Esophagus squamous epithelium (tissue), 5 donors: ENCODE data around the gene BCL2. TPM values are rescaled to one million over a fixed set of nuclear protein-coding genes. Genes with fewer than 3 reads are reported as not detected.

ENCODE experiments used
- DNase-seq: peaks from one replicate; lab custom pipeline; 2025; lab: John Stamatoyannopoulos, UW
- H3K27ac ChIP-seq, 4 donors: fragments of 200-600 bp; sonication (generic); one replicate each; pipeline ENCODE4 v1.5.1; 2016 to 2019; ENCODE audit warnings: mild to moderate bottlenecking in 1 of 4
- H3K27me3 ChIP-seq, 4 donors: fragments of 200-600 bp; sonication (generic); 1 replicate in 3 of 4; 2 replicates in 1 of 4; pipeline versions ENCODE4 v1.5.1 to v1.6.0; 2017 to 2021; ENCODE audit warnings: antibody characterized with exemption in 1 of 4
- H3K36me3 ChIP-seq, 3 donors: fragments of 200-600 bp; sonication (generic); one replicate each; pipeline ENCODE4 v1.5.1; 2016 to 2019
- H3K4me1 ChIP-seq, 3 donors: fragments of 200-600 bp; sonication (generic); one replicate each; pipeline ENCODE4 v1.5.1; 2017 to 2019
- H3K4me3 ChIP-seq, 4 donors: fragments of 200-600 bp; sonication (generic); 1 replicate in 3 of 4; 2 replicates in 1 of 4; pipeline ENCODE4 v1.5.1; 2016 to 2019; ENCODE audit warnings: mild to moderate bottlenecking in 2 of 4, moderate library complexity in 1 of 4
- H3K9me3 ChIP-seq, 3 donors: fragments of 200-600 bp; sonication (generic); one replicate each; pipeline ENCODE4 v1.5.1; 2016 to 2019
- POLR2A ChIP-seq, 4 donors: fragments of 450-650 bp; IDR thresholded peaks; one replicate each; pipeline ENCODE4 v1.6.1; 2017; ENCODE audit warnings: antibody characterized with exemption in 4 of 4, mild to moderate bottlenecking in 4 of 4, moderate library complexity in 3 of 4
- WGBS, 2 donors: methylation state at CpG; one replicate each; pipeline ENCODE4 v1.1.5; 2018; 5-methylcytosine and 5-hydroxymethylcytosine counted together
- intact Hi-C: fragments of 100-400 bp; cut with DNase I; formaldehyde crosslinking; loops from one replicate; pipeline ENCODE4 v1.15.0; 2022
- total RNA-seq, 4 donors: library from RNA; depleted of rRNA; stranded (reverse); fragments of >200 nt; gene quantifications; one replicate each; pipeline ENCODE4 v1.1.0, GENCODE V29; 2016
- TF ChIP-seq, protein P1 (sequence below), 6 experiments: fragments of 450-650 bp in 4 of 6; fragments of 200-600 bp in 2 of 6; sonication (generic) in 2 of 6; IDR thresholded peaks; one replicate each; pipeline ENCODE4 v1.5.1; 2016 to 2019; ENCODE audit warnings: antibody characterized with exemption in 6 of 6, mild to moderate bottlenecking in 4 of 6, moderate library complexity in 4 of 6
- donor health status: DM: yes; HTN: yes; CAD: no.

The BCL2 gene
- total RNA-seq, 4 donors from 2014 or later, result 3.1 to 17.4 (median 4.2) TPM

DNA sequence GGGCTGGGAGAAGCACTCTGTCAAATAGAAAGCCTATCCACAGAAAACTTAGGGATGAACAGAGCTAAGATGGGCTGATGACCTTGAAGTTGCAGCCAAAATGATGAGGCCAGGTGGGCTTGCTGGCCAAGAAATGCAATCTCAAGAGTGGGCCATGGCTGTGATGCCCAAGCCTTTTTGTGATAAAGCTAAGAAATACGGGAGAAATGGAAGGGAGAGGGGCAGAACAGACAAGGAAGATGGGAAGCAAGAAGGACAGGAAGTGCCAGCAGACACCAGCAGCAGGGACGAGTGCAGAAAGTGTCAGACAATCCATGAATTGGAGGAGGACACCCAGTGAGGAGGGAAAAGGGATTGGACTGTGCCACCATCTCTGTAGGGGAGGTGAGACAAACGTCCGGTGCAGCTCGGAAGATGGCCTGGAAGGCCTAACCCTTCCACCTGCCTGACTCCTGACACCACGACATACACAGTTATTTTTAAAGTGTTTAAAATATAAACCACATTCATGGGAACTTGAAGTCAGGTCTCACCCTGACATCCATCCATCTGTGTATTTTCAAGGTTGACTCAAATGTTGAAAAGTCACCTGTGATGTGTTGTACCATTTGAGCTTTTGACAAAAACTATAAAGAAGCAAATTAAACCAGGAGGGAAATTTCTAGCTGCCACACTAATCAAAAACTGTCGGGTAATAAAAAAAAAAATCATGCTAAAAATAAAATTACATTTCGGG is 105.5 kb downstream of the BCL2 start:
- WGBS, 2 donors, result 73 to 84% methylated on average over 8 of the region's 8 CpGs
- Histone ChIP-seq H3K9me3 (no peaks in the 10 kb centered on the region), H3K4me1 (peaks cover 0 to 8% (median 0%) of the 10 kb centered on the region in 3 donors), H3K4me3 (no peak overlapping the region), H3K27ac (peak overlapping the region in 1 of 4 donors; percentile 42), H3K27me3 (no peaks in the 10 kb centered on the region), H3K36me3 (no peaks in the 10 kb centered on the region)
- intact Hi-C loops, result no loop called here
- no peak for TF ChIP-seq POLR2A (IDR thresholded peaks at IDR 0.05)
- TF ChIP-seq, protein P1, sequence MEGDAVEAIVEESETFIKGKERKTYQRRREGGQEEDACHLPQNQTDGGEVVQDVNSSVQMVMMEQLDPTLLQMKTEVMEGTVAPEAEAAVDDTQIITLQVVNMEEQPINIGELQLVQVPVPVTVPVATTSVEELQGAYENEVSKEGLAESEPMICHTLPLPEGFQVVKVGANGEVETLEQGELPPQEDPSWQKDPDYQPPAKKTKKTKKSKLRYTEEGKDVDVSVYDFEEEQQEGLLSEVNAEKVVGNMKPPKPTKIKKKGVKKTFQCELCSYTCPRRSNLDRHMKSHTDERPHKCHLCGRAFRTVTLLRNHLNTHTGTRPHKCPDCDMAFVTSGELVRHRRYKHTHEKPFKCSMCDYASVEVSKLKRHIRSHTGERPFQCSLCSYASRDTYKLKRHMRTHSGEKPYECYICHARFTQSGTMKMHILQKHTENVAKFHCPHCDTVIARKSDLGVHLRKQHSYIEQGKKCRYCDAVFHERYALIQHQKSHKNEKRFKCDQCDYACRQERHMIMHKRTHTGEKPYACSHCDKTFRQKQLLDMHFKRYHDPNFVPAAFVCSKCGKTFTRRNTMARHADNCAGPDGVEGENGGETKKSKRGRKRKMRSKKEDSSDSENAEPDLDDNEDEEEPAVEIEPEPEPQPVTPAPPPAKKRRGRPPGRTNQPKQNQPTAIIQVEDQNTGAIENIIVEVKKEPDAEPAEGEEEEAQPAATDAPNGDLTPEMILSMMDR (IDR thresholded peaks at IDR 0.05), result no peak
- DNase-seq, result no peak

DNA sequence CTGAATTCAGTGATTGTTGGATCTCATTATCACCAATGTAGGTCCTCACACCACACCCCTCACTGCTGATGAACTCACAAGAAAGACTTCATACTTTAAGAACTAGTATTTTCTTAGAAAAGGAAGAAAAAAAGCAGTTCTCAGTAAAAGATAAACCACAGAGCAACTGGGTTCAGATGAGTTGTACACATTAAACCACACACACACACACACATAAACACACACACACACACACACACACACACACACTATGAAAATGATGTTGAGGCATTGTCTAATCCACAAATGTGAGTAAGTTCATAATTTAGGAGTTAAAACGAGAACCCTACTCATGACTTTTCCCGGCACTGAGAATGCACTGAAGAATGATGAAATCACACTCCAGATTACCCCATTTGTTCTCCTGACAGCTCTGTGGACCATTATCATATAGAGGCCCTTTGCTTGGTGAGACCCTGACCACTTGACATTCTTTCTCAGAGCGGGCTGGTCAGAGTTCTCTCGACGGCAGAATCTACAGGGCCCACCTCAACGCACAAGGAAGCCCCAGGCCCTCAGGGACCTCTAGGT is 106.2 kb downstream of the BCL2 start:
- DNase-seq, result no peak
- Histone ChIP-seq H3K27me3 (no peaks in the 10 kb centered on the region), H3K27ac (peak overlapping the region in 1 of 4 donors; percentile 42), H3K9me3 (no peaks in the 10 kb centered on the region), H3K36me3 (no peaks in the 10 kb centered on the region), H3K4me1 (peaks cover 0 to 11% (median 0%) of the 10 kb centered on the region in 3 donors), H3K4me3 (no peak overlapping the region)
- TF ChIP-seq, protein P1 (IDR thresholded peaks at IDR 0.05), result no peak
- no peak for TF ChIP-seq POLR2A (IDR thresholded peaks at IDR 0.05)
- 42 to 47% methylated on average over 3 to 6 of the region's 6 CpGs for WGBS, 2 donors
- intact Hi-C loops, result no loop called here

DNA sequence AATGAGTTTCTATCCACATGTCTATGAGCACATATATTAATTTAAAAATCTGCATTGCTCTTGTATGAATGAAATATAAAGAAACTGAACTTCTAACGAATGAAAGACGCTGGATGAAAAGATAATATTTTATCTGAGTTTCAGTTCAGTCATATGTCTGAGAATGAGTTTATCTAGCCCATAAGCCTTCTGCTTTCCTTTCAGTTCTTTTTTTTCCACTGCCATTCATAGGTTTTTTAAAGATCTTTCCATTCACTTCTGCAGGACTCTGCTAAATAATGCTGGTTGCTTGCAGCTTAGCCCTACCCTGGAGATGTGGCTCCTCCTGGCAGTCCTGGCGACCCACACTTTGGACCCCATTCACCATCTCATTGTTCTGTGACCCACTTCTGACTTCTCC is 109.0 kb downstream of the BCL2 start:
- TF ChIP-seq, protein P1 (IDR thresholded peaks at IDR 0.05), result no peak
- no peak for TF ChIP-seq POLR2A (IDR thresholded peaks at IDR 0.05)
- H3K4me1 ChIP-seq, result peaks cover 0 to 9% (median 4%) of the 10 kb centered on the region in 3 donors
- no peak overlapping the region for H3K27ac ChIP-seq
- H3K4me3 ChIP-seq, result no peak overlapping the region
- H3K27me3 ChIP-seq, result no peaks in the 10 kb centered on the region
- DNase-seq, result no peak
- no peaks in the 10 kb centered on the region for H3K9me3 ChIP-seq
- intact Hi-C loops, result no loop called here
- 83 to 91% methylated on average over 3 of the region's 3 CpGs for WGBS, 2 donors
- H3K36me3 ChIP-seq, result no peaks in the 10 kb centered on the region

DNA sequence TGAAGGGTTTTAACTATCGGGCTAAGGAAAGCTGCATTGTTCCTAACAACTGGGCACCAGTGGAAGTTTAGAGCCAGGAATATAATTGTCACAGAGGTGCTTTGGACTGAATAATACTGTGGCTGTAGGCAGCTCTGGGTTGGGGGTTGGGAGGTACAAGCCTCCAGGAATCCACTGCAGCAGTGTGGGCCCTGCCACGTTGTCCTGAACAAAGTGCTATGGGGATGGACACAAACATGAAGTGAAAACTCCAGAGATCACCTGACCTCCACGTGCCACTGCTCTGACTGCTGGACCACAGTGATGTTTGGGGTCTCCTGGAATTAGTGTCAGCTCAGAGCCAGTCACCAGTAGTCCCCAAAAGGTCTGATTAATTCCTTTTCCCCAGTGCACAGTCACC is 110.9 kb downstream of the BCL2 start:
- TF ChIP-seq, protein P1 (IDR thresholded peaks at IDR 0.05), result no peak
- no peak for TF ChIP-seq POLR2A (IDR thresholded peaks at IDR 0.05)
- Histone ChIP-seq H3K4me1 (peaks cover 0 to 9% (median 4%) of the 10 kb centered on the region in 3 donors), H3K36me3 (no peaks in the 10 kb centered on the region), H3K27me3 (no peaks in the 10 kb centered on the region), H3K9me3 (no peaks in the 10 kb centered on the region), H3K27ac (no peak overlapping the region), H3K4me3 (no peak overlapping the region)
- intact Hi-C loops, result no loop called here
- no peak for DNase-seq
- WGBS, 2 donors, result 70 to 82% methylated on average over 3 of the region's 3 CpGs

DNA sequence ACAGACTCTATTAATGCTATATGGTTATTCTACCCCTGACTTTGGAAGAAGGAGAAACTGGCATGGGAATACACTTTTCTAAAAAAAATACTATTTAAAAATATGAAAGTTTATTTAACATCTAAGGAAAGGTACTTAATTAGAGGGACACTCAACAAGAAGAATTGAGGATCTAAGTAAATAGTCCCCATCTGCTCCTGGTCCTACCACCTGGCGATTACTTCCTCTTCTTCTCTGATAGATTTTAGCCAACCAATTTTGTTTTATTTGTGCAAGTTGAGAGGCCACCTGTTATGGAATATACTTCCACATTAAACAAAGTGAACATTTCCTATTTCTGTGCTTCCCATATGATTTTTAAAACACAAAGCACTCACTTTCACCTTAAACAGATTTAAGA is 111.7 kb downstream of the BCL2 start:
- Histone ChIP-seq H3K9me3 (no peaks in the 10 kb centered on the region), H3K36me3 (no peaks in the 10 kb centered on the region), H3K27me3 (no peaks in the 10 kb centered on the region), H3K4me3 (no peak overlapping the region), H3K4me1 (peaks cover 0 to 17% (median 4%) of the 10 kb centered on the region in 3 donors), H3K27ac (no peak overlapping the region)
- intact Hi-C loops, result no loop called here
- 76 to 82% methylated on average over 1 of the region's 1 CpG for whole genome bisulfite sequencing, 2 donors
- TF ChIP-seq POLR2A (IDR thresholded peaks at IDR 0.05), result no peak
- TF ChIP-seq, protein P1 (IDR thresholded peaks at IDR 0.05), result no peak
- no peak for DNase-seq
